ENCODE results near the gene RPL35A. TPM values are rescaled to one million over a fixed set of nuclear protein-coding genes. Genes with fewer than 3 reads are reported as not detected.
"Not testable (repeated sequence)": the region's sequence is repeated elsewhere in the genome, so short reads cannot be mapped to it uniquely, and the experiment has no call there.

RPL35A gene
- total RNA-seq, 1 experiment from 2014 or later = 909 TPM

DNA sequence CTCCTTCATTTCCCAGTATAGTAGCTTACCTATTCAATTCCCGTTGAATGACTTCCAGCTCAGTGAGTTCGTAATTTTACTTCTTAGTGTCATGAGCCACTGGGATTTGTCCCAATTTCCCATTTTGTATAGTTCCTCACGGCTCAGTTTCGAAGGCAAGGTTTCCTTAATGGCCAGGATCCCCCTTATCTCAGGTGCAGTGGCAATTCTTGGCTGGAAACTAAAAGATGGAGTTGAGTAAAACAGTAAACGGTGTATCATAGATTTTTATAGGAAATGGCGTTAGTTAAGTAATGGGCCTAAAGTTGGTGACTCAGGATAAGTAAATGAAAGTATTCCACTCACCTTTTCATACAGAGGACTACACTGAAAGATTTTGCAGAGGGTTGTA is 9.5 kb downstream of the RPL35A start:
- no peak for DNase-seq
- peak overlapping the region; percentile 80 for H3K4me3 ChIP-seq (ENCODE audit: insufficient read depth, low read depth, low read length)
- peaks cover 3% of the 10 kb centered on the region; the same call in 1 of the 2 replicates for H3K27me3 ChIP-seq (ENCODE audit: control insufficient read depth, insufficient read depth, low read length)
- H3K36me3 ChIP-seq (replicated peaks; ENCODE audit: control insufficient read depth, insufficient read depth, low read length) = peaks cover 12% of the 10 kb centered on the region

DNA sequence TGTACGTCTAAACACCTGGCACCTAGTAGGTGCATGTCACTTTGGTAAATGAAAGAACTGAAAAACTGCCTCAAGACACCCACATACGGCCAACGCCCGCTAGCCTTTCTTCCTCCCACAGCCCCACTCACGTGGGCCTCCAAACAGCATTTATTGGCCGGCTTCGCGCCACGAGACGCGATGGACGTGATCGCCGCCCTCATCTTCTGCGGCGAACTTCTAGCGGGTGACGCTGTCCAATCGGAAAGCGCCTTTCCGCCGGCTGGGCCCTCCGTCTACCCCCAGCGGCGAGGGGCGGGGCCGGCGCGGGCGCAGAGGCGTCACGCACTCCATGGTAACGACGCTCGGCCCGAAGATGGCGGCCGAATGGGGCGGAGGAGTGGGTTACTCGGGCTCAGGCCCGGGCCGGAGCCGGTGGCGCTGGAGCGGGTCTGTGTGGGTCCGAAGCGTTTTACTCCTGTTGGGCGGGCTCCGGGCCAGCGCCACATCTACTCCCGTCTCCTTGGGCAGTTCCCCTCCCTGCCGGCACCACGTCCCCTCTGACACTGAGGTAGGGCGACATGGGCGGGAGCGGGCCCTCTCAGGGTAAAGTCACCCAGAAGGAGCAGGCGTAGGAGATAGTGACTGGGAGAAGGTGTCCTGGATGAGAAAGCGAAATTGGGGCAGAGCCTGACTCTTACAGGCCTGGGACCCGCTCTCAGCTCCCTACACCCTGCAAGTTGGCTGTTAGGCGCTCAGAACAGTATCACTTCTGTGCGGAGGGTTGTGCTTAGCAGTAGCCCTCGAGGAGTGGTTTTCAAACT is 10.1 kb downstream of the RPL35A start, which contains the start of gene LMLN:
Gene LMLN (plus strand): TSS at position 327 of the 803 bp plus-strand sequence. CDS start 29 bp downstream, at position 356.
- Histone ChIP-seq H3K4me3 (ENCODE audit: insufficient read depth, low read depth, low read length) (peak within 1 kb of the TSS; percentile 80), H3K27me3 (ENCODE audit: control insufficient read depth, insufficient read depth, low read length) (peaks cover 3% of the 10 kb centered on the region; the same call in 1 of the 2 replicates), H3K36me3 (replicated peaks; ENCODE audit: control insufficient read depth, insufficient read depth, low read length) (peaks cover 6% of the 10 kb centered on the region)
- DNase-seq = peak; percentile 96

DNA sequence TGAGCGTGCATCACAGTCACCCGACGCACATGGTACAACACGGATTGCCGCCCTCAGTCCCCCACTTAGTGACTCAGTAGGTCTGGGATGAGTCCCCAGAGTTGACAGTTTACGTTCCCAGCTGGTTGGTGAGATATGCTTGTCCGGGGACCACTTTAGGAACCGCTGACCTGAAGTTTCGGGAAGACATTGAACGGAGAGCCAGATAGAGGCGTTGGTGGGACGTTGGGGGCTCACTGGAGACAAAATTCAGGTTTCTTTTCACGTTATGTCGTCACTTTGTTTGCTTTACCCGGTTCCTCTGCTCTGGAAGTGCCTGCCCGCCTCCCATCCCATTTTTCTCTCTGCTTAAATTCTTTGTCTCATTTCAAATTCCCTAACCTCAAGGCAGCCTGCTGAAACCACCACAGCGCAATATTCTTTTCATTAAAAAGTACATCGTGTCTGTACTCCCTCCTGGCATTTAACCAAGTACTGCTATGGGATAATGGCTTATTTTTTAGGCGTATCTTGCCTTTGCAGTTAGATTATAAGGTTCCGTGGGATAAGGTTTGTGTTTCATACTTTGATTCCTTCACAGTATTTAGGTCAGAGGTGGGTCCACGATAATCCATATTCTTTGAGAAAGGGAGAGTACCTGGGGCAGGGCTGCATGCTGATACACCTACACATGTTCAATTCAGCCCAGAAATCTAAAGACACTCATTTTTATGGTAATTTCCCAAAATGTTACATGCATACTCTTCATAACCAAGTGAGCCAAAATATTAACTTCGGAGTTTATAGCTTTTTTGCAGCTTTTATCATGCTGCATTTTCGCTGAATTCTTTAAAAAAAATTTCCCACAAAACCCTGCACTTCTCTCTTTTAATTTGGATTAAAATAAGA is 10.9 kb downstream of the RPL35A start:
- H3K36me3 ChIP-seq (replicated peaks; ENCODE audit: control insufficient read depth, insufficient read depth, low read length) = peaks cover 1% of the 10 kb centered on the region
- DNase-seq = no peak
- H3K27me3 ChIP-seq (ENCODE audit: control insufficient read depth, insufficient read depth, low read length) = peaks cover 3% of the 10 kb centered on the region; the same call in 1 of the 2 replicates
- peak overlapping the region; percentile 80 for H3K4me3 ChIP-seq (ENCODE audit: insufficient read depth, low read depth, low read length)

DNA sequence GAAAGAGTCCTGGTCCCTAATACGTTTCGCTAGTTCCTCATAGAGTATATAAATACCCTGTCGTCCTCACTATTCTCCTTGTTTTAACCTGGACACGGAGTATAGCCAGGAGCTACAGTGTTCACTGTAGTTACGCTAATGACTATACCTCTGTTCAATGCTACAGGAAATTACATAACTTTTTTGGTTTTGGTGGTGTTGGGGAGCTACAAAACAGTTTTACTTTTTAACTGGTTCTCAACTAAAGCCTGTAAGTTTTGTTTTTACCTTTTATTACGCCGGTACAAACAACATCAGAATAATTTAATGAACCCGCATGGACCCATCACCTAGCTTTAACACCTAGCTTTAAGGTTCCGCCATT is 11.6 kb downstream of the RPL35A start:
- Histone ChIP-seq H3K4me3 (ENCODE audit: insufficient read depth, low read depth, low read length) (no peak overlapping the region), H3K27me3 (ENCODE audit: control insufficient read depth, insufficient read depth, low read length) (peaks cover 3% of the 10 kb centered on the region; the same call in 1 of the 2 replicates), H3K36me3 (replicated peaks; ENCODE audit: control insufficient read depth, insufficient read depth, low read length) (no peaks in the 10 kb centered on the region)
- no peak for DNase-seq

DNA sequence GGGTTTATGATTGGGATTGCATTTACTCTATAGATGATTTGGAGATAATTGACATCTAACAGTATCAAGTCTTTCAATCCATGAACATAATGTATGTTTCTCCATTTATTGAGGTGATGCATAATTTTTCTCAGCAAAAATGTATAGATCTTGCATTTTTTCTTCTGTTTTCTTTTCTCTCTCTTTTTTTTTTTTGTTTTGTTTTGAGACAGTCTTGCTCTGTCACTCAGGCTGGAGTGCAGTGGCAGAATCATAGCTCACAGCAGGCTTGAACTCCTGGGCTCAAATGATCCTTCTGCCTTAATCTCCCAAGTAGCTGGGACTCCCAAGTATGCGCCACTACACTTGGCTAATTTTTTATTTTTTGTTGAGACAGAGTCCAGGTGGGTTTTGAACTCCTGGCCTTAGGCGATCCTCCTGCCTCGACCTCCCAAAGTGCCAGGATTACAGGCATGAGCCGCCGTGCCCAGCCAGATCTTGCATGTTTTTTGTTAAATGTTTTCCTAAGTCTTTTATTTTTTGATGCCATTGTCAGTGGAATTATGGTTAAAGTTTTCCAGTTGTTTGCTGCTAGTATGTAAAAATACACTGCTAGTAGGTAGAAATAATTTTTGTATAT is 13.1 kb downstream of the RPL35A start:
- H3K27me3 ChIP-seq (ENCODE audit: control insufficient read depth, insufficient read depth, low read length) = peaks cover 3% of the 10 kb centered on the region; the same call in 1 of the 2 replicates
- no peak overlapping the region for H3K4me3 ChIP-seq (ENCODE audit: insufficient read depth, low read depth, low read length)
- DNase-seq = no peak
- H3K36me3 ChIP-seq (replicated peaks; ENCODE audit: control insufficient read depth, insufficient read depth, low read length) = no peaks in the 10 kb centered on the region

DNA sequence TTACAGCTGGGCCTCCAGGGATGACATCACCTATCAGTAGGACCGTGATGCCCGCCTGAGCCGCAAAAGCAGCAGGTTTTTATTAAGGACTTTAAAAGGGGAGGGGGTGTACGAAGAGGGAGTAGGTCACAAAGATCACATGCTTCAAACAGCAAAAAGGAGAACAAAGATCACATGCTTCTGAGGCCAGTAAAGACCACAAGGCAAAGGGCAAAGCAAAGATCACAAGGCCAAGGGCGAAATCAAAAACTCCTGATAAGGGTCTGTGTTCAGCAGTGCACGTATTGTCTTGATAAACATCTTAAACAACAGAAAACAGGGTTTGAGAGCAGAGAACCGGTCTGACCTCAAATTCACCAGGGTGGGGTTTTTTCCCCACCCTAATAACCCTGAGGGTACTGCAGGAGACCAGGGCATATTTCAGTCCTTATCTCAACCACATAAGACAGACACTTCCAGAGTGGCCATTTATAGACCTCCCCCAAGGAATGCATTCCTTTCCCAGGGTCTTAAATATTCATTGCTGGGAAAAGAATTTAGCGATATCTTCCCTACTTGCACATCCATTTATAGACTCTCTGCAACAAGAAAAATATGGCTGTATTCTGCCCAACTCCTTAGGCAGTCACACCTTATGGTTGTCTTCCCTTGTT is 17.5 kb downstream of the RPL35A start:
- DNase-seq; H3K36me3 ChIP-seq (replicated peaks; ENCODE audit: control insufficient read depth, insufficient read depth, low read length); H3K27me3 ChIP-seq (ENCODE audit: control insufficient read depth, insufficient read depth, low read length); H3K4me3 ChIP-seq (ENCODE audit: insufficient read depth, low read depth, low read length): not testable (repeated sequence)

DNA sequence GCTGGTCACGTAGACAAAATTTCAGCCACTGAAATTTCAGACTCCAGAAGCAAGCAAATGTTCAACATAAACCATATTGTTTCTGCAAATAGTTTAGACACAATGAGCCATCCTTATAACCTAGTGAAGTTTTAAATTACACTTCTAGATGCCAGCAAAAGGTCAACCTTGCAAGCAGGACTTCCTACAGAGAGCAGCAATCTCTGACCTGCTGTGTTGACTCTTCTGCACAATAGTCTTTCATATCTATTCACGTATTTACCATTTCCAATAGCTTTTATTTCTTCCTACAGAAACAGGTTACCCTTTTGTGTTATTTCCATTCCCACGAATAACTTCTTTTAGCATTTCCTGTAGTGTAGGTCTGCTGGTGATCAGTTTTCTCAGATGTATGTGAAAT is 20.6 kb downstream of the RPL35A start:
- Histone ChIP-seq H3K36me3 (replicated peaks; ENCODE audit: control insufficient read depth, insufficient read depth, low read length) (no peaks in the 10 kb centered on the region), H3K4me3 (ENCODE audit: insufficient read depth, low read depth, low read length) (no peak overlapping the region), H3K27me3 (ENCODE audit: control insufficient read depth, insufficient read depth, low read length) (no peaks in the 10 kb centered on the region)
- no peak for DNase-seq

DNA sequence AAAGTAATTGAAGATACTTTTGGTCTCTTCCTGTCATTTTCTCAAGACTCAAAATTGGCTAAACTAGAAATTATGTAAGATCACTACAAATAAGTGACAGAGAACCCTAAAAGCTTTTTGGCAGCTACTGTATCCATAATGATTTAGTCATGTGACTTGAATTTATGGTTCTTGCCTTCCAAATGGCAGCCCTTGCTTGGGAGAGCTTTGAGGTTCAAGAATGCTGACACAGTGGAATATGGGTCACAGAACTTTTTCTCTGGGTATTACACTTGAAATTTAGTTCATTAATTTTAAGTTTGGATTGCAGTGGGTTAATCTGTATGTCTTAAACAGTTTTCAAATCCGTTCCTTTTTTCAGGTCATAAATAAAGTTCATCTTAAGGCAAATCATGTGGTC is 24.0 kb downstream of the RPL35A start:
- Histone ChIP-seq H3K27me3 (ENCODE audit: control insufficient read depth, insufficient read depth, low read length) (no peaks in the 10 kb centered on the region), H3K36me3 (replicated peaks; ENCODE audit: control insufficient read depth, insufficient read depth, low read length) (no peaks in the 10 kb centered on the region), H3K4me3 (ENCODE audit: insufficient read depth, low read depth, low read length) (no peak overlapping the region)
- DNase-seq = no peak

DNA sequence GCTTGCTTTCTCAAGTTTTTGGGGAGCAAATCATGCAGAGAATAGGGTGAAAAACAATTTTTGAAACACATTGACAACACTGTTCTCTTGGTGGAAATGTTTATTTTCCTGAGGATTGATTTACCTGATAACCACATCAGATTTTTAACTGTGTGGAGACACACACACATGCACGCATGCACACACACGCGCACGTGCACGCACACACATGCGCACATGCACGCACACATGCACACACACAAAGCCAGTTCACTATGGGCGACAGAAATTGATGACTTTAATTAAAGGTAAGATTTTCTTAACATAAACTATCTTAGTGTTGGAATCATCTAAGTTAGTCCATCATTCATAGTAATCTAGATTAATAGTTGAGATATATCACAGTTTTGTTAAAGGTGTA is 25.3 kb downstream of the RPL35A start:
- Histone ChIP-seq H3K36me3 (replicated peaks; ENCODE audit: control insufficient read depth, insufficient read depth, low read length) (no peaks in the 10 kb centered on the region), H3K4me3 (ENCODE audit: insufficient read depth, low read depth, low read length) (no peak overlapping the region), H3K27me3 (ENCODE audit: control insufficient read depth, insufficient read depth, low read length) (no peaks in the 10 kb centered on the region)
- no peak for DNase-seq

DNA sequence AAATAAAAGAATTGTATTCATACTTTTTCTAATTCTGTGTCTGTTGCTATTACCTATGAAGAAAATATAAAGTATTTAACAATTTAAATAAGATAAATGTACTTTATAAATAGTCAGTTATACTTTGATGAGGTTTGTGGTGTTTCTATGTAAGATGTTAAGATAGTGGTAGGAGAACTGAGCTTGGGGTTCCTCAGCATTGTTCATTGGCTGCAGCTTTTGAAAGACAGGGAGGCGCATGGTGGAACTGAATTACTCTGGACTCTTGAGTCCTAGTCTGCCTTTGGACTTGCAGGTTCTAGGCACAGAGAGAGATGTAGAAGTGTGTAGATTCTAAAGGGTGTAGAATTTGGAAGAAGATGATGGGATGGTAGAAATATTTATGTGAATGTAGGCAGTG is 33.1 kb downstream of the RPL35A start:
- no peak for DNase-seq
- Histone ChIP-seq H3K36me3 (replicated peaks; ENCODE audit: control insufficient read depth, insufficient read depth, low read length) (no peaks in the 10 kb centered on the region), H3K27me3 (ENCODE audit: control insufficient read depth, insufficient read depth, low read length) (no peaks in the 10 kb centered on the region), H3K4me3 (ENCODE audit: insufficient read depth, low read depth, low read length) (no peak overlapping the region)

DNA sequence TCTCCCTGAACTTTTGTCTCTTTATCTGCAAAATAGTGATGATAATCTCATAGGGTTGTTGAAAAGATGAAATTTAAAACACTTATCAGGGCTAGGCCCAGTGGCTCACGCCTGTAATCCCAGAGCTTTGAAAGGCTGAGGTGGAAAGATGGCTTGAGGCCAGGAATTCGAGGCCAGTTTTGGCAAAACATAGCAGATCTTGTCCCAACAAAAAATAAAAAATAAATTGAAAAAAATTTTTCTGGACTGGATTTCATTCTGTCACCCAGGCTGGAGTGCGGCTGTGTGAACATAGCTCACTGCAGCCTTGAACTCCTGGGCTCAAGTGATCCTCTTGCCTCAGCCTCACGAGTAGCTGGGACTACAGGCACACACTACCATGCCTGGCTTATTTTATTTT is 39.7 kb downstream of the RPL35A start:
- DNase-seq = no peak

DNA sequence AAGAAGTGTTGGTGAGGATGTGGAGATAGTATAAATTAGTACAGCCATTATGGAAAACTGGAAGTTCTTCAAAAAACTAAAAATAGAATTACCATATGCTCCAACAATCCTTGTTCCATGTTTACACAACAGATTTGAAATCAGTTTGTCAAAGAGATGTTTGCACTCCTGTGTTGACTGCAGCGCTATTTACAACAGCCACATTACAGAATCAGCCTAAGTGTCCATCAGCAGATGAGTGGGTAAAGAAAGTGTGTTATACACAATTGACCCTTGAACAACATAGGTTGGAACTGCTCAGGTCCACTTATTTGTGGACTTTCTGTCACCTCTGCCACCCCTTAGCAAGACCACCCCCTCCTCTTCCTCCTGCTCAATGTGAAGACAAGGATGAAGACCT is 44.7 kb downstream of the RPL35A start:
- Histone ChIP-seq H3K4me3 (ENCODE audit: insufficient read depth, low read depth, low read length) (no peak overlapping the region), H3K27me3 (ENCODE audit: control insufficient read depth, insufficient read depth, low read length) (no peaks in the 10 kb centered on the region), H3K36me3 (replicated peaks; ENCODE audit: control insufficient read depth, insufficient read depth, low read length) (no peaks in the 10 kb centered on the region)
- no peak for DNase-seq

More for the DNA sequence above, 39.7 kb downstream of the RPL35A start:
- Histone ChIP-seq H3K4me3 (ENCODE audit: insufficient read depth, low read depth, low read length) (no peak overlapping the region), H3K36me3 (replicated peaks; ENCODE audit: control insufficient read depth, insufficient read depth, low read length) (no peaks in the 10 kb centered on the region), H3K27me3 (ENCODE audit: control insufficient read depth, insufficient read depth, low read length) (no peaks in the 10 kb centered on the region)

DNA sequence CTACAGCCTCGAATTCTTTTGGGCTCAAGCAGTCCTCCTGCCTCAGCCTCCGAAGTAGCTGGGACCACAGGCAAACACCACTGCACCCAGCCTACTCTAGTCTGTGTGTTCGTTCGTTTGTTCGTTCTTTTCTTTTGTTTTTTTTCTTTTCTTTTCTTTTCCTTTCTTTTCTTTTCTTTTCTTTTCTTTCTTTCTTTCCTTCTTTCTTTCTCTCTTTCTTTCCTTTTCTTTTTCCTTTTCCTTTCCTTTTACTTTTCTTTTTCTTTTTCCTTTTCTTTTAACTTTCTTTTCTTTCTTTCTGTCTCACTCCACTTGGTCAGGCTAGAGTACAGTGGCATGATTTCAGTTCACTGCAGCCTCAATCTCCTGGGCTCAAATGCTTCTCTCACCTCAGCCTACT is 46.9 kb downstream of the RPL35A start:
- Histone ChIP-seq H3K36me3 (replicated peaks; ENCODE audit: control insufficient read depth, insufficient read depth, low read length) (no peaks in the 10 kb centered on the region), H3K4me3 (ENCODE audit: insufficient read depth, low read depth, low read length) (no peak overlapping the region), H3K27me3 (ENCODE audit: control insufficient read depth, insufficient read depth, low read length) (no peaks in the 10 kb centered on the region)
- no peak for DNase-seq

DNA sequence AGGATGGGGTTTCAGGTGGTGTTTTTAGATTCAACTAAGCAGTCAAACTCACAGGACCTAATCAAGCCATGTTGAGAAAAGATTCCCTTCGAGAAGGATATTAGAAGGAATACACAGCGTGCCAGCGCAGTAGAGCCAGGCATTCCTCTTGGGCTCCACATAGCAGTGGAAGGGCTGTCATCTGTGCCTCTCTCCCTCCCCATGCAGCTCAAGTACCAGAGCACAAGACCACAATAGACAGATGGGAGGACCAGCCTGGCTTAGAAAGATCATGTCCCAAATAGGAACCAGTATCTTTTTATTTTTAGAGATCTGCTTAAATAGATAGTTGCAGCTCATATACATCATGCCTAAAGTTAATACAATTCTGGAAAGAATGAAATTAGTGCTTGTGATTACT is 47.9 kb downstream of the RPL35A start:
- Histone ChIP-seq H3K27me3 (ENCODE audit: control insufficient read depth, insufficient read depth, low read length) (no peaks in the 10 kb centered on the region), H3K4me3 (ENCODE audit: insufficient read depth, low read depth, low read length) (no peak overlapping the region), H3K36me3 (replicated peaks; ENCODE audit: control insufficient read depth, insufficient read depth, low read length) (no peaks in the 10 kb centered on the region)
- DNase-seq = no peak

All from H7 (cell line).